Measurements from ENCODE around the gene RAMP2. TPM values are rescaled to one million over a fixed set of nuclear protein-coding genes. Genes with fewer than 3 reads are reported as not detected.
A peak's percentile ranks its signal among the peaks of the same experiment; 100 is the strongest.
"Not testable (repeated sequence)": the region's sequence is repeated elsewhere in the genome, so short reads cannot be mapped to it uniquely, and the experiment has no call there.

Gene RAMP2
- total RNA-seq, 1 donor from 2014 or later, result not detected

DNA sequence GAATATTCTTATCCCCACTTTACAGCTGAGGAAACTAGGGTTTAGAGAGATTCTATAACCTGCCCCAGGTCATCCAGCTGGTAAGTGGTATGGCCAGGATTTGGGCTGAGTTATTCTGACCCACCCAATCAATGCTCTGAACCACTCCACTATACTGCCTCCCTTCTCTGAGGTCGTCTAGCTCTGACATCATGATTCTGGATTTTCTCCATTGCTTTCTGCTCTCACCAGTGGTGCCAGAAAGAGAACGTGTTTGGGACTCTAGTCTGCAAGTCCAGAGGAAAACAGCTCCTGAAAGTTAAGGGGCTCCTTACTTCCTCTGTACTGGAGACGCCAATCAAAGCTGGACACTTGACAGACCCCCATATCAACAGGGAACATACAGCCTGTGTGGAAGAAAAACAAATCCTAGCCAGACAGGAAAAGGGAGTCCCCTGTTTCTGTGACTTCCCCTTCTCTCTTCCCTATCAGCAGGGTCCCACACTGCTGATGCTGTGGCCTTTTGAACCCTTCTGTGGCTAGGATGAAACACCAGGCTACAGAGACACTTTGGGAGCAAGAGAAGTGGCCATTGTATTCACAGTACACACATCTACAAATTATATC, 10.2 kb upstream of the RAMP2 start:
- no peaks in the 10 kb centered on the region for H3K36me3 Mint-ChIP-seq (ENCODE audit: low read depth)
- intact Hi-C loops (cut with micrococcal nuclease), result no loop called here
- H3K4me1 Mint-ChIP-seq, result no peaks in the 10 kb centered on the region
- no peak overlapping the region for H3K27ac Mint-ChIP-seq
- H3K27me3 Mint-ChIP-seq, result peaks cover 61% of the 10 kb centered on the region
- no peaks in the 10 kb centered on the region for H3K9me3 Mint-ChIP-seq
- H3K4me3 Mint-ChIP-seq, result no peak overlapping the region
- DNase-seq, result no peak

DNA sequence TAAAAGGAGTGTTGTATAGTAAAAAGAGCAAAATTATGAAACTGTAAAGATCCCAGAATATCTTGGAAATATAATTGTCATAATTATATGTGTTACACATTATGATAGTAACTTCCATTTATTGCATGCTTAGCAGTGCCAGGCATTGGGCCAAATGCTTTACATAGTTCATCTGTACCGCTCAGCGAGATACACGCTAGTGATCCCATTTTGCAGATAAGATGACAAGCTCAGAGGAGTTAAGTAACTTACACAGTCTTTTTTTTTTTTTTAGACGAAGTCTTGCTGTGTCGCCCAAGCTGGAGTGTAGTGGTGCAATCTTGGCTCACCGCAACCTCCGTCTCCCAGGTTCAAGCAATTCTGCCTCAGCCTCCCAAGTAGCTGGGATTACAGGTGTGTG, 9.4 kb upstream of the RAMP2 start:
- intact Hi-C loops (cut with micrococcal nuclease), result no loop called here
- H3K4me1 Mint-ChIP-seq, result no peaks in the 10 kb centered on the region
- peaks cover 63% of the 10 kb centered on the region for H3K27me3 Mint-ChIP-seq
- H3K27ac Mint-ChIP-seq, result no peak overlapping the region
- no peaks in the 10 kb centered on the region for H3K36me3 Mint-ChIP-seq (ENCODE audit: low read depth)
- H3K4me3 Mint-ChIP-seq, result no peak overlapping the region
- no peaks in the 10 kb centered on the region for H3K9me3 Mint-ChIP-seq
- DNase-seq, result no peak

DNA sequence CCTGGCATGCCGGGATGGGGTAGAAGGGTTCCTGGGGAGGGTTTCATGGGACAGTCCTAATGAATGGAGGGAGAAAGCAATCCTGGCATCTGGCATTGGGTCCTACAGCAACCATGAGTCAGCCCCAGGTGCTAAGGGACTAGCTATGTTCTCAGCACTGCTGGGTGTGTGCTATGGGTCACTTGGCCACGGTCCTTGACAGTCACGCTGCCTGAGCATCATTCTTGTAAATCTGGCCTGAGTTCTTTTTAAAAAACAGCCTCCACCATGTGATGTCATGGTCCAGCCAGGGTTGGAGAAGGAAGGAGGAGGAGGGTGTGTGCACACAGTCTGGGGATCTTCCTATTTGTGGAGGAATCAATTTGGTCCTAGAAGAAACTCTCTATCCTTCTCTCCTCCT, 6.2 kb upstream of the RAMP2 start:
- H3K27ac Mint-ChIP-seq, result no peak overlapping the region
- DNase-seq, result no peak
- H3K4me1 Mint-ChIP-seq, result no peaks in the 10 kb centered on the region
- H3K27me3 Mint-ChIP-seq, result peaks cover 57% of the 10 kb centered on the region
- intact Hi-C loops (cut with micrococcal nuclease), result no loop called here
- H3K4me3 Mint-ChIP-seq, result no peak overlapping the region
- no peaks in the 10 kb centered on the region for H3K9me3 Mint-ChIP-seq
- no peaks in the 10 kb centered on the region for H3K36me3 Mint-ChIP-seq (ENCODE audit: low read depth)

DNA sequence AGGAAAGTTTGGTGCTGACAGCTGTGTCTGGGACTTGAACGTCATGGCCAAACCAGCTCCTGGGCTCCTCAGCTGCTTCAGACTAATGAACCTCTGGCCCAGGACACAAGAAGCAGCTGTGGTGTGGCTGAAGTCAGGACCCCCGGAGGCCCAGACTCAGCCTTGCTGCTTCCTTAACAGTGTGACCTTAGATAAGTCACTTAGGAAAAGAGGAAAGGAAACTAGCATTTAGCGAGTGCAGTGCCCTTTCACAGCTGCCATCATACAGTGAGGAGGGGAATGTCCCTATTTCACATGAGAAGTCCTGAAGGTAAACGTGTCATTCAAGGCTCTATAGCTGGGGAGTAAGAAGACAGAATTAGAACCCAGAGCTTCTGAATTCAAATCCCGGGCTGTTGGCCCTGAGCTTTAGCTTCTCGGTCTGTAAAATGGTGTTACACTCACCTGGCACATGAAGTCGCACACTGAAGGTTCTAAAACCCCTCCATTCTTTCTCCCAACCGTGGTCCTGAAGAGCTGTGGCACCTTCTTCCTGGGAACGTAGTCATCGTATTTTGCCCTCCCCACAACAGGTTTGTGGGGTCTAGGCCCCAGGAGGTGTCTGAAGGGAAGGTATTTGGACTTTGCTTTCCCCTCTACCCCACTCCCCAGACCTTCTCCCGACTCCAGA, 910 bp upstream of the RAMP2 start:
- Mint-ChIP-seq H3K27ac (no peak overlapping the region), H3K27me3 (peaks cover 58% of the 10 kb centered on the region), H3K9me3 (no peaks in the 10 kb centered on the region), H3K36me3 (ENCODE audit: low read depth) (no peaks in the 10 kb centered on the region), H3K4me3 (peak overlapping the region; percentile 44), H3K4me1 (peaks cover 4% of the 10 kb centered on the region)
- intact Hi-C loops (cut with micrococcal nuclease), result loop anchor here (10.0 kb wide), 1 partner anchor 155 kb away; the partner anchor contains the start of genes RETREG3 and TUBG1
- DNase-seq, result no peak

DNA sequence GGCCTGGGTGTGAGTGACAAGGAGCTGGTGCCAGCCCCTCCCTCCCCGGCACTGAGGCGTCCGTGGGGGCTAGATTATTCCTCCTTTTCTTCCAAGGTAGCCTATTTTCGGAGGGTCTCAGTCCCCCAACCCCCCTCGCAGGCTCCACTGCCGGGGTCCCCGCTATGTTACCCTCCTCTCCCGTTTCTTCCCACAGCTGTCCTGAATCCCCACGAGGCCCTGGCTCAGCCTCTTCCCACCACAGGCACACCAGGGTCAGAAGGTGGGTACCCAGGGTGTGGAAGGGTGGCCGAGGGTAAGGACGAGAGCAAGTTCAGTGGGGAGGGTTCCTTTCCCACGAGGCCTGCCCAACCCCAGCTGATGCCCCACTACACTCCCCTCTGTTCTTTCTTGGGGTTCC, 611 bp downstream of the RAMP2 start:
- no peak for DNase-seq
- Mint-ChIP-seq H3K4me3 (peak overlapping the region; percentile 44), H3K4me1 (peaks cover 4% of the 10 kb centered on the region), H3K27ac (no peak overlapping the region), H3K9me3 (no peaks in the 10 kb centered on the region), H3K27me3 (peaks cover 55% of the 10 kb centered on the region), H3K36me3 (ENCODE audit: low read depth) (no peaks in the 10 kb centered on the region)
- intact Hi-C loops (cut with micrococcal nuclease), result loop anchor here (2.0 to 10.0 kb wide), 3 partner anchors 17 to 183 kb away; partner anchors contain the start of genes EZH1, RETREG3 and TUBG1

DNA sequence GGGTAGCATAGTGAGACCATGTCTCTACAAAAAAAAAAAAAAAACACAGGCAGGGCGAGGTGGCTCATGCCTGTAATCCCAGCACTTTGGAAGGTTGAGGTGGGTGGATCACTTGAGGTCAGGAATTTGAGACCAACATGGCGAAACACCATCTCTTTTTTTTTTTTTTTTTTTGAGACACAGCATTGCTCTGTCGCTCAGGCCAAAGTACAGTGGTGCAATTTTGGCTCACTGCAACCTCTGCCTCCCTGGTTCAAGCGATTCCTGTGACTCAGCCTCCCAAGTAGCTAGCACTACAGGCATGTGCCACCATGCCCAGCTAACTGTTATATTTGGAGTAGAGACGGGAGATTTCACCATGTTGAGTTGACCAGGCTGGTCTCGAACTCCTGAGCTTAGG, 5.1 kb downstream of the RAMP2 start:
- H3K9me3 Mint-ChIP-seq, result no peaks in the 10 kb centered on the region
- no peak overlapping the region for H3K27ac Mint-ChIP-seq
- H3K27me3 Mint-ChIP-seq, result peaks cover 35% of the 10 kb centered on the region
- DNase-seq, result no peak
- H3K4me3 Mint-ChIP-seq, result no peak overlapping the region
- peaks cover 2% of the 10 kb centered on the region for H3K4me1 Mint-ChIP-seq
- no peaks in the 10 kb centered on the region for H3K36me3 Mint-ChIP-seq (ENCODE audit: low read depth)
- intact Hi-C loops (cut with micrococcal nuclease), result loop anchor here (10.0 kb wide), 1 partner anchor 161 kb away; the partner anchor contains the start of genes RETREG3 and TUBG1

DNA sequence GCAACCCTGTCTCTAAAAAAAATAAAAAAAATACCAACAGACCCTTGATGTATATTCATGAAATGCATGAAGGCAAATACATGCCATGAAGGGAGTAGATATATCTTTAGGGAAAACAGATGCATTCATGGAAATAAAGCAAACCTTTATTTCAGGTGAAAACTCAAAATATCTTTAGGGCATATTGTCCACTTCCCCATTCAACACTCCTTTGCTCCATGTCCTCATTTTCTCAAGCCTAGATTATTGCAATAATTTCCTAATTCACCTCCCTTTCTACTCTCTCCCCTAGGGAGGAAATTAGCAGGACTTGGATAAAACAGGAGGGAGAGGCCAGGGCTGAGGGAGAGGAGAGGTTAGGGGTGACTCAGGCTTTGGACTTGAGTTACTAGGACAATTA, 6.5 kb downstream of the RAMP2 start:
- no peak overlapping the region for H3K27ac Mint-ChIP-seq
- DNase-seq, result no peak
- no peaks in the 10 kb centered on the region for H3K9me3 Mint-ChIP-seq
- H3K4me1 Mint-ChIP-seq, result peaks cover 5% of the 10 kb centered on the region
- H3K4me3 Mint-ChIP-seq, result no peak overlapping the region
- H3K27me3 Mint-ChIP-seq, result peaks cover 23% of the 10 kb centered on the region
- intact Hi-C loops (cut with micrococcal nuclease), result loop anchor here (10.0 kb wide), 1 partner anchor 163 kb away; the partner anchor contains the start of genes RETREG3 and TUBG1
- no peaks in the 10 kb centered on the region for H3K36me3 Mint-ChIP-seq (ENCODE audit: low read depth)

DNA sequence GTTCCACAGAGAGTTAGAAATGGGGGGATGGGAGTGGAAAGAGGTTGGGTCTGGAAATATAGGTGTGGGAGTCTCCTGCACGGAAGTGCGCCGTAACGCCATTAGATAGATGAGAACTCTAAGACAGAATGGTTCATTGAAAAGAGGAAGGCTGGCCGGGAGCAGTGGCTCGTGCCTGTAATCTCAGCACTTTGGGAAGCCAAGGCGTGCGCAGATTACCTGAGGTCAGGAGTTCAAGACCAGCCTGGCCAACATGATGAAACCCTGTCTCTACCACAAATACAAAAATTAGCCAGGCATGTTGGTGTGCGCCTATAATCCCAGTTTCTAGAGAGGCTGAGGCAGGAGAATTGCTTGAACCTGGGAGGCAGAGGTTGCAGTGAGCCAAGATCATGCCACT, 7.0 kb downstream of the RAMP2 start:
- not testable (repeated sequence) for H3K4me3 Mint-ChIP-seq; H3K27ac Mint-ChIP-seq; H3K4me1 Mint-ChIP-seq; H3K36me3 Mint-ChIP-seq (ENCODE audit: low read depth); H3K9me3 Mint-ChIP-seq; DNase-seq
- H3K27me3 Mint-ChIP-seq, result peaks cover 18% of the 10 kb centered on the region
- intact Hi-C loops (cut with micrococcal nuclease), result loop anchor here (10.0 kb wide), 1 partner anchor 163 kb away; the partner anchor contains the start of genes RETREG3 and TUBG1

DNA sequence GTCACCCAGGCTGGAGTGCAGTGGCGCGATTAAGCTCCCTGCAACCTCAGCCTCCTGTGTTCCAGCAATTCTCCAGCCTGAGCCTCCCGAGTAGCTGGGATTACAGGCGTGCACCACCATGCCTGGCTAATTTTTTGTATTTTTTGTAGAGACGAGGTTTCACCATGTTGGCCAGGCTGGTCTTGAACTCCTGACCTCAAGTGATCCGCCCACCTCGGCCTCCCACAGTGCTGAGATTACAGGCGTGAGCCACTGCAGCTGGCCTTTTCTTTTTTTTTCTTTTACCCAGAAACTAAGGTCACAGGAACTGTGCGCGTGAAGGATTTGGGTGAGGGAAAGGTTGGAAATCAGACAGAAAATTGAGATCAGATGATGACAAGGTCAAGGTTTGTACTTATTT, 8.9 kb downstream of the RAMP2 start:
- H3K27ac Mint-ChIP-seq; H3K36me3 Mint-ChIP-seq (ENCODE audit: low read depth): not testable (repeated sequence)
- peaks cover 11% of the 10 kb centered on the region for H3K27me3 Mint-ChIP-seq

DNA sequence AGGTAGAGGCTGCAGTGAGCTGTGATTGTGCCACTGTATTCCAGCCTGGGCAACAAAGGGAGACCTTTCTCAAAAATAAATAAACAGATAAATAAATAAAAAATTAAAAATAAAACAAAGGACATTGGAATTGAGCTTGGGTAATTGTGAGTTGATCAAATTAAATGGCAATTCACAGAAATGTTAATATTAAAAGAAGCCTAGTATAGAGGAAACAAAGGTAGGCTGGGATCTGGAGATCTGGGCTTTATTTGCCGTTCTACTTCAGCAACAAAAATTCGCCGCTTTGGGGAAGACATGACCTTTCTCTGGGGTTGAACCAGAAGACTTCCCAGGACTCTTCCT, 11.9 kb downstream of the RAMP2 start:
- Mint-ChIP-seq H3K27ac (peak overlapping the region; percentile 94), H3K36me3 (ENCODE audit: low read depth) (peaks cover 24% of the 10 kb centered on the region), H3K4me3 (peak overlapping the region; percentile 93), H3K9me3 (no peaks in the 10 kb centered on the region), H3K27me3 (peaks cover 2% of the 10 kb centered on the region), H3K4me1 (peaks cover 15% of the 10 kb centered on the region)
- intact Hi-C loops (cut with micrococcal nuclease), result no loop called here
- no peak for DNase-seq

More for the DNA sequence above, 8.9 kb downstream of the RAMP2 start:
- H3K9me3 Mint-ChIP-seq, H3K4me3 Mint-ChIP-seq, DNase-seq: not testable (repeated sequence)
- intact Hi-C loops (cut with micrococcal nuclease), result loop anchor here (10.0 kb wide), 1 partner anchor 165 kb away; the partner anchor contains the start of genes RETREG3 and TUBG1
- peaks cover 15% of the 10 kb centered on the region for H3K4me1 Mint-ChIP-seq

DNA sequence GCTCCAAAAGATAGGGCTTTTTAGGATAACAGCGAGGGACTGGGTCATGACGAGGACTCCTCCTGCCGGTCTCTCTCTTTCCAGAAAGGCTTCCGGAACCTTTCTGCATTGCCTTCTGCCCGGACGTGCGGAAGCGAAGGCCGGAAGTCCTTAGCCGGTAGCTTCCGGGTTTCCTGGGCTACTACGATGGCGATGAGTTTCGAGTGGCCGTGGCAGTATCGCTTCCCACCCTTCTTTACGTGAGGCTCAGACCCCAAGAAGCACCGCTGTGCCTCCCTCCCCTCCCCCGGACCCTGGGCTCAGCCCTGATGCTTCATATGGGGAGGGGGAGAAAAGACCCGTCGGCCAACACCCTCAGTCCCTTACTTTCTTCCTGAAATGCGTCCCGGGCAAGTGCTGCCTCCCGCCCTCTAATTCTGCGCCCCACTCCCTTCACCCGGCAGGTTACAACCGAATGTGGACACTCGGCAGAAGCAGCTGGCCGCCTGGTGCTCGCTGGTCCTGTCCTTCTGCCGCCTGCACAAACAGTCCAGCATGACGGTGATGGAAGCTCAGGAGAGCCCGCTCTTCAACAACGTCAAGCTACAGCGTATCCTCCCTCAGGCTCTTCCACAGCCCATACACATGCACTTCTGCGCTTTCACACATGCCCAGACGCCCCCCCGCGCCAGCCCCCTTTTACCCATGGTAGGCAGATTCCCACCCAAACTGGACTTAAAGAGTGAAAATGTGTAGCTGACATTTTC, 12.4 kb downstream of the RAMP2 start, which contains the start of gene VPS25:
VPS25 (plus strand) TSS at position 160 of the 746 bp plus-strand sequence; CDS start at position 187, 27 bp downstream.
- H3K4me3 Mint-ChIP-seq, result peak within 1 kb of the TSS; percentile 93
- no peaks in the 10 kb centered on the region for H3K27me3 Mint-ChIP-seq
- peak within 1 kb of the TSS; percentile 94 for H3K27ac Mint-ChIP-seq
- H3K9me3 Mint-ChIP-seq, result no peaks in the 10 kb centered on the region
- intact Hi-C loops (cut with micrococcal nuclease), result no loop called here
- peak; percentile 93 for DNase-seq
- H3K36me3 Mint-ChIP-seq (ENCODE audit: low read depth), result peaks cover 28% of the 10 kb centered on the region
- H3K4me1 Mint-ChIP-seq, result peaks cover 15% of the 10 kb centered on the region

DNA sequence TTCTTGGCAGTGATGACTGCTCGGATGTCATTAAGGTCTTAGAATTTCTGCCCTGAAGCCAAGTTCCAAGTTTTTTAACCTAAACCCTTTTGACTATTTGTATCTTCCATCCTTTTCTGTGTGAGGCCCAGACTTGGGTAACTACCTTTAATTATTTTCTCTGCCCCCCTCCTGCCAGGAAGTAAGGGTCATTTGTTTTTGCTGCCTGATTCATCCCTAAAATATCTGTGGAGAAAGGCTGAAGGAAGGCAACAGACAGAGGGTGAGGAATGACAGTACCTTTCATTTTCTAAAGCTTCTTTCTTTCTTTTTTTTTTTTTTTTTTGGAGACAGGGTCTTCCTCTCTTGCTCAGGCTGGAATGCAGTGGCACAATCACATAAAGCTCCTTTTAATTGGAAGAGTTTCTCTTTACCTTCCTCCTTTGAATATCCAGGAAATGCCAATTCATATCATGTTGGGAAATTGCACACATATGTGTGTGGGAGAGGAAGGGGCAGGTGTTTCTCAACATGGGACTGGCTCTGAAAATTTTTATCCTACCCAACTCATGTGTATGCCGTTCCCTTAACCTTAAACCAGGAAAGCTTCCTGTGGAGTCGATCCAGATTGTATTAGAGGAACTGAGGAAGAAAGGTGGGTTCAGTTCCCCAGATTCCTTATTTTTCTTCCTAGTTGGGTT, 13.2 kb downstream of the RAMP2 start:
- Mint-ChIP-seq H3K4me3 (peak overlapping the region; percentile 93), H3K27ac (peak overlapping the region; percentile 94), H3K27me3 (no peaks in the 10 kb centered on the region), H3K9me3 (no peaks in the 10 kb centered on the region), H3K36me3 (ENCODE audit: low read depth) (peaks cover 33% of the 10 kb centered on the region), H3K4me1 (peaks cover 15% of the 10 kb centered on the region)
- DNase-seq, result no peak
- intact Hi-C loops (cut with micrococcal nuclease), result no loop called here

DNA sequence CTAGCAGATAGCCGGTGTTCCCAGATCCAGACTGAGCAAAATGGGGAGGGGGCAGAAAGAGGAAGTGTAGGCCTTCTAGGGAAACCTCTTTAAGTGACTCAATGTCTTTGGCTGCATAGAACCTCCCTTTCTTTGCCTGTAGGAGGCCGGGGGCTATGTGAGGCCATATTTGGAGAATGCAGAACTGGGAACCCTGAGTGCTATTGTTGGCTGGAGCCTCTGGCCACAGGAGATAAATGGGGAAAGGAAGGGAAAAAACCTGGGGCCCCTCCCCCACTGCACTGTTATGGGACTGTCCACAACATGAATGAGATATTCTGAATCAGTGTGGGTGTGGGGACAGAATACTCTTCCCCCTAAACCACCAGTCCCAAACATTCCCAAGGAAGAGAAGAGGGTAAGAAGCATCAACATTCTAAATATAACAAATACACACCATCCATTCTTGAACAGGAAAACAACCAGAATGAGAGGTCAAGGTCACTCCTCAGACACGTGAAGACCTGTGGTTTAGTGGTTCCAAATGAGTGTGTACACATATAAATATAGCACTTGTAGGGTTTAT, 14.6 kb downstream of the RAMP2 start:
- Mint-ChIP-seq H3K36me3 (ENCODE audit: low read depth) (peaks cover 40% of the 10 kb centered on the region), H3K9me3 (no peaks in the 10 kb centered on the region), H3K27ac (no peak overlapping the region), H3K27me3 (peaks cover 6% of the 10 kb centered on the region), H3K4me1 (peaks cover 15% of the 10 kb centered on the region), H3K4me3 (no peak overlapping the region)
- no peak for DNase-seq
- intact Hi-C loops (cut with micrococcal nuclease), result no loop called here
